Spleen (tissue), 7 donors: ENCODE results near the gene TSC22D1.

Experiments used
- CTCF ChIP-seq, 11 experiments: fragments of 200-600 bp in 7 of 11; fragments of 450-650 bp in 4 of 11; sonication (generic) in 4 of 11; IDR thresholded peaks in 8 of 11; conservative IDR thresholded peaks in 3 of 11; 1 replicate in 7 of 11; 2 replicates in 4 of 11; pipeline versions ENCODE4 v1.4.0 to v1.8.0; 2016 to 2021; ENCODE audit warnings: antibody characterized with exemption in 11 of 11, inconsistent platforms in 4 of 11, mild to moderate bottlenecking in 1 of 11
- POLR2A ChIP-seq, 3 donors: fragments of 450-650 bp; IDR thresholded peaks; one replicate each; pipeline ENCODE4 v1.5.1; 2017; ENCODE audit warnings: antibody characterized with exemption in 3 of 3, mild to moderate bottlenecking in 1 of 3
- POLR2AphosphoS5 ChIP-seq, 3 donors: sonication (generic); formaldehyde crosslinking; IDR thresholded peaks; one replicate each; pipeline ENCODE4 v1.5.1; 2017; ENCODE audit warnings: antibody characterized with exemption in 3 of 3
- donor health status: DM: no; HTN: no; CAD: no; lungs with moderate emphysema.
- donor health status: DM: no; HTN: no; CAD: no.
- donor health status: DM: no; HTN: no; CAD: no.

GRCh38 chr13:44397766-44398223 is 178.3 kb downstream of the TSC22D1 start:
- TF ChIP-seq CTCF (IDR thresholded peaks at IDR 0.05 in 8 of 11, conservative IDR thresholded peaks at IDR 0.05 in 3 of 11) (no peak), POLR2A (IDR thresholded peaks at IDR 0.05) (no peak), POLR2AphosphoS5 (IDR thresholded peaks at IDR 0.05) (no peak)
